SU-DHL-6 (cell line): ENCODE data around the gene GNG7.

Experiments used
- EZH2phosphoT487 ChIP-seq: fragments of 200-600 bp; sonication (generic), shearing (Covaris generic); conservative IDR thresholded peaks from 2 replicates; pipeline ENCODE4 v1.6.1; 2018; ENCODE audit warnings: mild to moderate bottlenecking, antibody characterized with exemption, low read length, moderate library complexity, mixed read lengths
- TF ChIP-seq, protein P1 (sequence below): fragments of 200-600 bp; sonication (generic); IDR thresholded peaks from one replicate; pipeline ENCODE4 v1.5.1; 2017; ENCODE audit warnings: antibody characterized with exemption, mild to moderate bottlenecking, low read length, moderate library complexity; ENCODE audit not compliant: insufficient read depth, poor library complexity, severe bottlenecking

GRCh38 chr19:2519482-2519881, 183.0 kb downstream of the GNG7 start:
- TF ChIP-seq, protein P1, sequence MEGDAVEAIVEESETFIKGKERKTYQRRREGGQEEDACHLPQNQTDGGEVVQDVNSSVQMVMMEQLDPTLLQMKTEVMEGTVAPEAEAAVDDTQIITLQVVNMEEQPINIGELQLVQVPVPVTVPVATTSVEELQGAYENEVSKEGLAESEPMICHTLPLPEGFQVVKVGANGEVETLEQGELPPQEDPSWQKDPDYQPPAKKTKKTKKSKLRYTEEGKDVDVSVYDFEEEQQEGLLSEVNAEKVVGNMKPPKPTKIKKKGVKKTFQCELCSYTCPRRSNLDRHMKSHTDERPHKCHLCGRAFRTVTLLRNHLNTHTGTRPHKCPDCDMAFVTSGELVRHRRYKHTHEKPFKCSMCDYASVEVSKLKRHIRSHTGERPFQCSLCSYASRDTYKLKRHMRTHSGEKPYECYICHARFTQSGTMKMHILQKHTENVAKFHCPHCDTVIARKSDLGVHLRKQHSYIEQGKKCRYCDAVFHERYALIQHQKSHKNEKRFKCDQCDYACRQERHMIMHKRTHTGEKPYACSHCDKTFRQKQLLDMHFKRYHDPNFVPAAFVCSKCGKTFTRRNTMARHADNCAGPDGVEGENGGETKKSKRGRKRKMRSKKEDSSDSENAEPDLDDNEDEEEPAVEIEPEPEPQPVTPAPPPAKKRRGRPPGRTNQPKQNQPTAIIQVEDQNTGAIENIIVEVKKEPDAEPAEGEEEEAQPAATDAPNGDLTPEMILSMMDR: no peak
- TF ChIP-seq EZH2phosphoT487: no peak
